ENCODE results near the gene VWA1. TPM values are rescaled to one million over a fixed set of nuclear protein-coding genes. Genes with fewer than 3 reads are reported as not detected.
A peak's percentile ranks its signal among the peaks of the same experiment; 100 is the strongest.

VWA1 gene
- total and polyA plus RNA-seq, 12 donors = 10.8 to 52.8 (median 14.2) TPM

DNA sequence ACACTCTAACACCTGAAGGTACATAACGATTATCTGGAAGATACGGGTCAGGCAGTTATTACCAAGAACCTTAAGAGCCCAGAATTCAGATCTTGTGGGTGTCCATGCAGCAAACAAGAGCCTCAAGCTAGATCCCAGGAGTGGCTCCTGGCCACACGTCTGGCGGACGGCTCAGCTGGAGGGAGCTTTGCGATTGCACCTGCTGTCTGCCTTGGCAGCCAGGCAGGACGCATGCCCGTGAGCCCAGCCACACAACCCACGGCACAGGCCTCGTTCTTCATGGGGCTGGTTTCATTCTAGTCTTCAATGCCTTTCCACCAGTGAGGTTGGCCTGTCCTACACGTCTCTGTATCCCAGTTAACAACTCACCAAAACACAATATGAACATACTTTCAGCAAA lies 42.1 kb upstream of the VWA1 start:
- H3K4me3 ChIP-seq = no peak overlapping the region
- H3K27ac ChIP-seq = no peak overlapping the region
- intact Hi-C loops (cut with DNase I) = no loop called here
- peaks cover 6 to 66% (median 40%) of the 10 kb centered on the region in 9 donors for H3K4me1 ChIP-seq
- H3K36me3 ChIP-seq = peaks cover 11 to 98% (median 82%) of the 10 kb centered on the region in 9 donors
- DNase-seq (no peak), ATAC-seq (no peak)
- H3K27me3 ChIP-seq = no peaks in the 10 kb centered on the region
- no peaks in the 10 kb centered on the region for H3K9me3 ChIP-seq
- WGBS, 2 donors = 87 to 93% methylated on average over 11 of the region's 11 CpGs
- TF ChIP-seq, protein P1, sequence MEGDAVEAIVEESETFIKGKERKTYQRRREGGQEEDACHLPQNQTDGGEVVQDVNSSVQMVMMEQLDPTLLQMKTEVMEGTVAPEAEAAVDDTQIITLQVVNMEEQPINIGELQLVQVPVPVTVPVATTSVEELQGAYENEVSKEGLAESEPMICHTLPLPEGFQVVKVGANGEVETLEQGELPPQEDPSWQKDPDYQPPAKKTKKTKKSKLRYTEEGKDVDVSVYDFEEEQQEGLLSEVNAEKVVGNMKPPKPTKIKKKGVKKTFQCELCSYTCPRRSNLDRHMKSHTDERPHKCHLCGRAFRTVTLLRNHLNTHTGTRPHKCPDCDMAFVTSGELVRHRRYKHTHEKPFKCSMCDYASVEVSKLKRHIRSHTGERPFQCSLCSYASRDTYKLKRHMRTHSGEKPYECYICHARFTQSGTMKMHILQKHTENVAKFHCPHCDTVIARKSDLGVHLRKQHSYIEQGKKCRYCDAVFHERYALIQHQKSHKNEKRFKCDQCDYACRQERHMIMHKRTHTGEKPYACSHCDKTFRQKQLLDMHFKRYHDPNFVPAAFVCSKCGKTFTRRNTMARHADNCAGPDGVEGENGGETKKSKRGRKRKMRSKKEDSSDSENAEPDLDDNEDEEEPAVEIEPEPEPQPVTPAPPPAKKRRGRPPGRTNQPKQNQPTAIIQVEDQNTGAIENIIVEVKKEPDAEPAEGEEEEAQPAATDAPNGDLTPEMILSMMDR (IDR thresholded peaks at IDR 0.05) = no peak

DNA sequence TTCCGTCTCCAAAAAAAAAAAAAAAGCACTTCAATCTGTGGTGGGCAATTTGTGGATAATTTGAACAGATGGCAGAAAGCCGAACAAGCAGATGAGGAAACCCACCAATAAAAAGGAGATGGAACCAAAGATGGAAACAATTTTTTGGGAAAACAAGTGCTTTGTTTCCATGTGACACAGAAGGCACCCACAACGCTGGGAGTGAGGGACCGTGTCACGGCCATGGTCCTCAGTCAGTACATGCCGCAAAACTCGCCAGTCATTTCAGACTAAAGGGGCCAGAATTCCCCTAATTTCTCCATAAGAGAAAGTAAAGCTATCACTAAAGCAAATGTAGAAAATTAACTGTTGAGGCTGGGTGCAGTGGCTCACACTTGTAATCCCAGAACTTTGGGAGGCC lies 41.4 kb upstream of the VWA1 start:
- peaks cover 11 to 91% (median 75%) of the 10 kb centered on the region in 9 donors for H3K36me3 ChIP-seq
- no peak overlapping the region for H3K4me3 ChIP-seq
- no peaks in the 10 kb centered on the region for H3K9me3 ChIP-seq
- WGBS, 2 donors = 97% methylated on average over 7 of the region's 7 CpGs
- no peak for ATAC-seq
- no peaks in the 10 kb centered on the region for H3K27me3 ChIP-seq
- DNase-seq = no peak
- TF ChIP-seq, protein P1 (IDR thresholded peaks at IDR 0.05) = no peak
- H3K4me1 ChIP-seq = peaks cover 6 to 67% (median 42%) of the 10 kb centered on the region in 9 donors
- H3K27ac ChIP-seq = peak overlapping the region in 3 of 10 donors; percentile 57 to 71 (median 57)
- intact Hi-C loops (cut with DNase I) = no loop called here

DNA sequence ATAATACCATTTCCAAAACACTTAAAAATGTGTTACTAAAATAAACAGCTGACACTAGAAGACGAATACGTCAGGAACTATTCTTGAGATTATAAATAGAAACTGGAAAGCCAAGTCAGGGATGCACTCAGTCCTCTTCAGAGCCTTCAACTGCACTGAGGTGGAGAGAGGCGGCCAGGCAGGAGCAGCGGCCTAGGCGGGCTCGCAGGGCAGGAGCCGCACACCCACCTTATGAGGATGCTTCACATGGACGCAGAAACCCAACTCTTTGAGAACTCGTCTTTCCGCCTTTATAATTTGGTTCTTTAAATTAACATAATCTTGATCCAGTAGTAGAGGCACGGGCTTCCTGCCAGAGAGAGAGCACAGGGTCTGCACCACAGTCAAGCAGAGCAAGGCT lies 40.3 kb upstream of the VWA1 start:
- peak overlapping the region in 4 of 10 donors; percentile 57 to 71 (median 60) for H3K27ac ChIP-seq
- peaks cover 10 to 70% (median 46%) of the 10 kb centered on the region in 9 donors for H3K4me1 ChIP-seq
- no peak for ATAC-seq
- intact Hi-C loops (cut with DNase I) = loop anchor here in 1 of 10 donors (5.0 kb wide), 1 partner anchor 47 kb away; no protein-coding TSS in a partner anchor
- no peaks in the 10 kb centered on the region for H3K9me3 ChIP-seq
- DNase-seq = no peak
- H3K4me3 ChIP-seq = no peak overlapping the region
- WGBS, 2 donors = 74% methylated on average over 11 of the region's 11 CpGs
- TF ChIP-seq, protein P1 (IDR thresholded peaks at IDR 0.05) = no peak
- no peaks in the 10 kb centered on the region for H3K27me3 ChIP-seq
- peaks cover 6 to 81% (median 64%) of the 10 kb centered on the region in 9 donors for H3K36me3 ChIP-seq

DNA sequence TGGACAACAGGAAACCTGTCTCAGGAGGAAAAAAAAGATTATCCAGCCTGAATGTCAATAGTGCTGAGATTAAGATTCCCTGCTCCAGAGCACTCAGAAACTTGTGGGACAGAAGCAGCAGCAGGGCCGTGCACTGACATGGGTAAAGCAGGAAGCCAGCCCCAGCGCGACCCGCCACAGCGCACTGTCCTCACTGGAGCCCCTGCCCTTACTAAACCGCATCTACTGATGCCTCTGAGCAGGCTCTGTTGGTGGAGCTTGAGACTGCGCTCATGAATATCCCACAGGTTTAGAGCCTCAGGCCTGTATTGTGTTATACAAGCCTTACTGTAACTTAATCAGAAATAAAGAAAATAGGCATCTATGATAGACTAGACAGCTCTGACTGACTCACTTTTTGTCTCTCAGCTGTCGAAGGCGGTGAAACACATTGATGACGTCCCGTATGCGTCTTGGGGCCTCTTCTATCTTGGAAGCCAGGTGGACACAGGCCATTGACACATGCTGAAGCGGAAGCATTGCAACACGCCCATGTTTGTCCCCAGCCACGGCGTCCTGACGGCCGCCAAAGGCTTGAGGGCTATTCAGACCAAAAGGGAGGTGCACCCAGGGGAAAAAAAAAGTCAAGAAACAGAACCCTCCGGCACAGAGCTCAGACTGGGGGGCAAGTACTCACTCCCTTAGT lies 37.5 kb upstream of the VWA1 start:
- TF ChIP-seq, protein P1 (IDR thresholded peaks at IDR 0.05) = no peak
- intact Hi-C loops (cut with DNase I) = loop anchor here in 1 of 10 donors (5.0 kb wide), 1 partner anchor 44 kb away; no protein-coding TSS in a partner anchor
- peak overlapping the region; percentile 80 to 100 (median 96) for H3K4me3 ChIP-seq
- H3K4me1 ChIP-seq = peaks cover 13 to 67% (median 43%) of the 10 kb centered on the region in 9 donors
- no peaks in the 10 kb centered on the region for H3K9me3 ChIP-seq
- H3K27me3 ChIP-seq = no peaks in the 10 kb centered on the region
- H3K36me3 ChIP-seq = peaks cover 1 to 78% (median 53%) of the 10 kb centered on the region in 9 donors
- WGBS, 2 donors = 47 to 51% methylated on average over 19 of the region's 19 CpGs
- no peak for DNase-seq
- ATAC-seq = no peak
- H3K27ac ChIP-seq = peak overlapping the region in 8 of 10 donors; percentile 87 to 98 (median 94)

Data from heart right ventricle (tissue), 16 donors.